IPS-18a (cell line): ENCODE data around the gene LRIG1.
A peak's percentile ranks its signal among the peaks of the same experiment; 100 is the strongest.

Experiments
- H3K27ac ChIP-seq: one replicate; pipeline ENCODE4 v1.5.1; 2013; ENCODE audit warnings: low read length
- H3K27me3 ChIP-seq: one replicate; pipeline ENCODE4 v1.6.1; 2013; ENCODE audit warnings: mild to moderate bottlenecking, low read length; ENCODE audit not compliant: control insufficient read depth, insufficient read depth
- H3K36me3 ChIP-seq: one replicate; pipeline ENCODE4 v1.6.1; 2013; ENCODE audit warnings: low read depth, low read length; ENCODE audit not compliant: control insufficient read depth
- H3K4me1 ChIP-seq: one replicate; pipeline ENCODE4 v1.6.1; 2013; ENCODE audit warnings: low read depth, low read length; ENCODE audit not compliant: control insufficient read depth
- H3K4me3 ChIP-seq: one replicate; pipeline ENCODE4 v1.5.1; 2013; ENCODE audit warnings: low read length
- H3K9ac ChIP-seq: one replicate; pipeline ENCODE4 v1.6.1; 2013; ENCODE audit warnings: mild to moderate bottlenecking, low read length, moderate library complexity
- H3K9me3 ChIP-seq: one replicate; pipeline ENCODE4 v1.6.1; 2013; ENCODE audit warnings: low read depth, low read length; ENCODE audit not compliant: control insufficient read depth

The LRIG1 gene

DNA sequence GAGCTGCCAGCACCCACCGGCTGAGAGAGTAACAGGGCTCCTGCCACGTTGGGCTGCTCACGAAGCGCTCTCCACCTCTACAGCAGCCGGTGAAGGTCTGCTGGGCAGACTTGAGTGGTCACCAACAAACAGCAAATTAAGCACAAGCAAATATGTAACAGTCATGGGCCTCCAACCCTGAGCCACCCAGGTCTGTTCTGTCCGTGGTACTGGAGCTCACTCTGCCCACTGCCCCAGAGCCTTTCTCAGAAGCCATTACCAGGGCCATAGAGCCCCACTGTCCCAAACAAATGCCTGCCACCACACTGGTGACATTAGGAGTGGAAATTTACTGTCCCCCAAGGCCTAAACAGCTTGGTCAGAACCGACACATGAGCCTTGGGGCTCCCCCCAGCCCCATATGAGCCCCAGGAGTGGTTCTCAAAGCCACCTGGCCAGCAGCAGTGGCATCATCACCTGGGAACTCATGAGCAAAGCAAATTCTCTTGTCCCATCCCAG, 56.6 kb downstream of the LRIG1 start:
- Histone ChIP-seq H3K4me1 (peaks cover 61% of the 10 kb centered on the region), H3K9me3 (no peaks in the 10 kb centered on the region), H3K36me3 (peaks cover 43% of the 10 kb centered on the region), H3K4me3 (no peak overlapping the region), H3K9ac (no peak overlapping the region), H3K27me3 (no peaks in the 10 kb centered on the region), H3K27ac (no peak overlapping the region)

DNA sequence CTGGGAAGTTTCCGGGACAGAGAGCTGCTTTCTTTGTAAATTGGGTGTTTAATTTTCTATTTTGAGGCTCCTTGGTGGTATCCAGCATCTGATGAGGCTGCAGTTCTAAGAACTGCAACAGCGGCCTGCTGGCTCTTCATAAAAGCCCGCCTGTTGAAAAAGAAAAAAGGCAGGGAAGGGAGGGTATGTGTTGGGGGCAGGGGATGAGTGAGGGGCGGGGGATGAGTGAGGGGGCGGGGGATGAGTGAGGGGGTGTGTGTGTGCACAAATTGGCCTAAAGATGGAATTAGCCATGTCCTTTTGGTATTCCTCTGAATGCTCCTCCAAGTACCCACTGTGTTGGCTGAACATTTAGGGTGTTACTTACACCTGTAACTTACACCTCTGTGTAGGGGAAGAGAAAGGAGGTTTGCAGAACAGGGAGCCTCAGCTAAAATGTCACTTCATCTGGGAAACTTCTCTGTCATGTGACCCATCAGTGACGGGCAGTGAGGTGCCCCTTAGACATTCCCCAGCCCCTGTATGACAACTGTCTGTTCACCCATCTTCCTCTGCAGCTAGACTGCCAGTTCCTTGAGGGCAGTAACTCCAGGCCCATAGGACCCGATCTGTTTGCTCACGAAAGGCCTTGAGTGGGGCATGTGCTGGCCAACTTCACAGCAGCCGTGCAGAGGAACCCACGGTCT, 57.6 kb downstream of the LRIG1 start:
- no peaks in the 10 kb centered on the region for H3K27me3 ChIP-seq
- peak overlapping the region; percentile 56 for H3K4me3 ChIP-seq
- peaks cover 34% of the 10 kb centered on the region for H3K36me3 ChIP-seq
- peaks cover 69% of the 10 kb centered on the region for H3K4me1 ChIP-seq
- peak overlapping the region; percentile 92 for H3K27ac ChIP-seq
- peak overlapping the region; percentile 70 for H3K9ac ChIP-seq
- no peaks in the 10 kb centered on the region for H3K9me3 ChIP-seq

DNA sequence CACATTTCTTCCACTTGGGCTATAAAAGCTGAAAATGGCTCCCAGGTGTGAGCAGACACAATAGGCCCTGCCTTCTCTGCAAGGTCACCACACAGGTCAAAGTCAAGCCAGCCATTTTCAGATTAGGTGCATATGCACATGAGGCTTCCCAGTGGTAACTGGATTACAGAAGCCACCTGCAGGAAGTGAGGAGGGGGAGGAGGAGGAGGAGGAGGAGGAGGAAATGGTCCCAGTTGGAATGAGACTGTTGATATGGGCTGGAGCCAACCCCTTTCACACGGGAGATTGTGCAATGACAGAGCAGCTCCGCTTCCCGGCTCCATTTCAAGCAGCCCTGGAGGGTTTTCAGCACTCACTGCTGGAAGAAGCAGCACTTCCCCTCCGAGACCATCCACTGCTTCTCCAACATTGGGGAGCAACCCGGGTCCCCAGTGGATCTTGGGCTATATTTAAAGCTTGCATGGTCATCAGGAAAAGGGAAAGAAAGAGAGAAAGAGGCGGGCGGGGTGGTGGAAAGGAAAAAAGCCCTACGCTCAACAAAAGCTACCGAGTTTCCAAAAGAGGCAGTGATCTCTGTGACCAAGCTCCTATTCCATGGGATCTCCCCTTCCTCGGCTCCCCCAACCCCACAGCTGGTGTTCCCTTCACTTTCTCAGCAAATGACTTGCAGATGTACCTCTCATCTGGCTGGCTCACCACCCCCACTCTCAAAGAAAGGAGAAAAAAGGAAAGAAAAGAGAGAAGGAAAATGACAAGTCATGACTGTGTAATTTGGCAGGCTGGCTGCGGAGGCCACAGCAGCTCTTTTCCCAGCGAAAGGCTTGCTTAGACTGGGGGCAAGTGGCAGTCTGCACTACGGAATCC, 58.3 kb downstream of the LRIG1 start:
- Histone ChIP-seq H3K27ac (peak overlapping the region; percentile 92), H3K4me3 (peak overlapping the region; percentile 56), H3K9me3 (no peaks in the 10 kb centered on the region), H3K27me3 (no peaks in the 10 kb centered on the region), H3K36me3 (peaks cover 29% of the 10 kb centered on the region), H3K9ac (peak overlapping the region; percentile 70), H3K4me1 (peaks cover 76% of the 10 kb centered on the region)

DNA sequence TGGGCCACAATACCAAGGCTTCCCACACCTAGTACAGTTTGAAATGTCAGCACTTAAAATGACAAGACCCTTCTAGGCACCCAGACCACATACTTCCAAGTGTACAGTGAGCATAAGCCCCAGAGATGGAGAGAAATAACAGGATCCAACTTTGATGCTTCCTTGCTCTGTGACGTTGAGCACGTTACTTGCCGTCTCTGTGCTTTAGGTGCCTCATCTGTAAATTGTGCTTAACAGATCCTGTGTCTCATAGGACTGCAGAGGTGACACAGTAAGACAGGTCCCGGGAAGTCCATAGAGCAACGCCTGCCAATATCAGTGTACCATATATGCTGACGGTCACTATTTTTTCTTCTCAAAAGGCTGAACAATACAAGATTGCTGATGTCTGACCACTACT, 59.1 kb downstream of the LRIG1 start:
- no peak overlapping the region for H3K9ac ChIP-seq
- peak overlapping the region; percentile 56 for H3K4me3 ChIP-seq
- peaks cover 83% of the 10 kb centered on the region for H3K4me1 ChIP-seq
- H3K27me3 ChIP-seq, result no peaks in the 10 kb centered on the region
- H3K36me3 ChIP-seq, result peaks cover 26% of the 10 kb centered on the region
- H3K9me3 ChIP-seq, result no peaks in the 10 kb centered on the region
- peak overlapping the region; percentile 70 for H3K27ac ChIP-seq

DNA sequence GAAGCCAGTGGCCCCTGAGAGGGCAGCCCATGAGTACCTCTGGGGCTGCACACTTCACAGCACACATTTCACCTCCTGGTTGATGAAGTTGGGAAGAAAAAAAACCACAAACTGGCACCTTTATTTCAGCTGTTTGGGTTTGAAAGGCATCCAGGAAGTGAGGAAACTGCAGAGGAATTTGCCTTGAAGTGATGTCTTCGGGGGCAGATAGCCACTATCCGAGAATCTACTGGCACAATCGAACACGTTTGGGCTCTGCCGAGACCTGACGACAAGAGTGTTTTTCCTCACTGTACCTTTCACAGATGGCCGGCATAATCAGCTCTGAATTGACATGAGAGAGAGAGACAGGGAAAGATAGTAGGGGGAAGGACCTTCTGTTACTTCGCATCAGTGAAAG, 59.7 kb downstream of the LRIG1 start:
- Histone ChIP-seq H3K9ac (no peak overlapping the region), H3K4me1 (peaks cover 87% of the 10 kb centered on the region), H3K36me3 (peaks cover 26% of the 10 kb centered on the region), H3K27ac (no peak overlapping the region), H3K9me3 (no peaks in the 10 kb centered on the region), H3K27me3 (no peaks in the 10 kb centered on the region), H3K4me3 (no peak overlapping the region)

DNA sequence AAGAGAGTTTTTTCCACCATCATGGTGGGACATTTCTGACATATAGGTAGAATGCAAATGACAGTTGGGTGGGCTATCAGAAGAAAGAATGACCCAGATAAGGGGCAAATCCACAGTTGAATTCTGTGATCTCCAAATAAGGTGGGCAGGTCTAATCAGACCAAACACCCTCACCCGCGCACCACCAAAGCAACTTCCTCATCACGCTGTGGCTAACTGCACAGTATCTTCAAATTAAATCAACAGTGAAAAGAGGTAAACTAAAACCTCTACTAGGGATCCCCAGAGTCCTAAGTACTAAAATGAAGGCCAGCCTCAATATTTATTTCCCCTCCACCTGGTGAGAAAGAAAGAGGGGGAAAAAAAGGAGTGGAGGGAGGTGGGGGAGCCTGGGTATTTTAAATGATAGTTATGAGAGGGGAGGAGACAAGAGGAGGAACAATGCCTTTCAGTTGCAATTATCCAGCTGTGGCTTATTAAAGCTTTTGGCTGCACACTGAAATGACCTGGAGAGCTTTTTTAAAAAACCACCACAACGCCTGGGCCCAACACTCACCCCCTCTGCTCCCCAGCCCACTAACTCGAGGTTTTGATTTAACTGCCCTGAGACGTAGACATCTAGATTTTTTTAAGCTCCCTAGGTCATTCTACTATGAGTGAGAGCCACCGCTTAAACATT, 61.0 kb downstream of the LRIG1 start:
- H3K4me1 ChIP-seq, result peaks cover 75% of the 10 kb centered on the region
- H3K27me3 ChIP-seq, result no peaks in the 10 kb centered on the region
- peaks cover 21% of the 10 kb centered on the region for H3K36me3 ChIP-seq
- H3K9ac ChIP-seq, result no peak overlapping the region
- H3K27ac ChIP-seq, result no peak overlapping the region
- H3K4me3 ChIP-seq, result no peak overlapping the region
- H3K9me3 ChIP-seq, result no peaks in the 10 kb centered on the region

DNA sequence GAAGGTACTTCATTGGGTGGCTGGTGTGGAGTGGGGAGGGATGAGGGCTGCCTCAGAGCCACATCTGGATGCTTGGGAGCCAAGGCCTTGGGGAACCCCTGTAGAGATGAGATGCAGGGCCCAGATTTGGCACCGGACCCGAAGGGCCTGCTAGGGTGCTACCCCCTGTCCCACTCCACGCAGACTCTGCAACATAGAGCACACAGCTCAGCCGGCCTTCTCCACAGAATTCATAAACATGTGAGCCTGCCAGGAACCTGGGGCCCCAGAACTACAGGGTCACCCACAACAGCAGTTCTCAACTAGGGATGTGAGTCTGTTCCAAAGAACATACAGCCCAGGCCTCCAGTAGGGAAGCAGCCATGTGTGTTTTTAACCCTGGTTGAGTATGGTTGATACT, 62.8 kb downstream of the LRIG1 start:
- peaks cover 62% of the 10 kb centered on the region for H3K4me1 ChIP-seq
- H3K36me3 ChIP-seq, result peaks cover 20% of the 10 kb centered on the region
- H3K27me3 ChIP-seq, result no peaks in the 10 kb centered on the region
- H3K9me3 ChIP-seq, result no peaks in the 10 kb centered on the region
- no peak overlapping the region for H3K4me3 ChIP-seq
- H3K27ac ChIP-seq, result no peak overlapping the region
- H3K9ac ChIP-seq, result no peak overlapping the region

DNA sequence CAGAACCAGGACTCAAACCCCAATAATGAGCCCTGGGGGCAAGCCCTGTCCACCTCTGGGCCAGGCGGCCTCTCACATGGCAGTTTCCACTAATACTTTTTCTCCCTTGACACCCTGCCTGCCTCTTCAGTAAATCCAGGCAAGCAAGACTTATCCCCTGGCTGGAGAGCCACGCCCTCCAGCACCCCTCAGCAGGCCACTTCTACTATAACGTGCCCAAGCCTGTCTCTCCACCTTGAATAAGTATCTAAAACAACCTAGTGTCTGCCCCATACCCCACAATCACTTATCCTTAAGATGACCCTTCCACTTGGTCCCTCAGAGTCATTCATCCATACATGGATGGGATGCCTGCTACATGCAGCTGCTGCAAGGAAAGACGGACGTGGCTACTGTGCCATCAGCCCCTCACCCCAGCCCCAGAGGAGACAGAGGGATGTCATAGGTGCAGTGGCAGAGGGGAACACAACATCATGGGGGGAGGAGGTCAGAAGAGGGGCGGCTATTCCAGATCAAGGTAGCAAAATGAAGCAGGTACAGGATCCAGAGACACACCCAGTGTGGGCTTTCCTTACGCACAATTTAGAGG, 63.4 kb downstream of the LRIG1 start:
- no peak overlapping the region for H3K27ac ChIP-seq
- H3K4me3 ChIP-seq, result no peak overlapping the region
- peaks cover 56% of the 10 kb centered on the region for H3K4me1 ChIP-seq
- no peaks in the 10 kb centered on the region for H3K9me3 ChIP-seq
- no peak overlapping the region for H3K9ac ChIP-seq
- peaks cover 20% of the 10 kb centered on the region for H3K36me3 ChIP-seq
- H3K27me3 ChIP-seq, result no peaks in the 10 kb centered on the region

DNA sequence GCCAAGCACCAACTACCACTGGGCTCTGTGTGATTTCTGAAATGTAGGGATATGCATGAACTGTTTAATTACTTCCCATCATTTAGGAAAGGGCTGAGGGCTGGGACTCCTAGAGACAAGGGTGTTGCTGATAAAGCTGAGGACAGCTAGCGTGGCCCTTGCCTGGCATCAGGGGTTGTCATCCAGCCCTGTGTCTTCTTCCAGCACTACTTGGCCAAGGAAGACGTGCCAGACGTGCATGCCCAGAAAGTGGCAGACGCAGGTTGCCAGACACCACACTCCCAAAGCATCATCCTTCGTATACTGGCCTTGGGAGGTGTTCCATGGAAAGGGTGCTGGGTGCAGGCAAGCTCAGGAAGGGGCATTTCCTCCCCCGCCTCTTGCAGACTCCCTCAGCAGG, 64.8 kb downstream of the LRIG1 start:
- Histone ChIP-seq H3K36me3 (peaks cover 18% of the 10 kb centered on the region), H3K4me3 (no peak overlapping the region), H3K9me3 (no peaks in the 10 kb centered on the region), H3K9ac (no peak overlapping the region), H3K27me3 (no peaks in the 10 kb centered on the region), H3K27ac (no peak overlapping the region), H3K4me1 (peaks cover 45% of the 10 kb centered on the region)

DNA sequence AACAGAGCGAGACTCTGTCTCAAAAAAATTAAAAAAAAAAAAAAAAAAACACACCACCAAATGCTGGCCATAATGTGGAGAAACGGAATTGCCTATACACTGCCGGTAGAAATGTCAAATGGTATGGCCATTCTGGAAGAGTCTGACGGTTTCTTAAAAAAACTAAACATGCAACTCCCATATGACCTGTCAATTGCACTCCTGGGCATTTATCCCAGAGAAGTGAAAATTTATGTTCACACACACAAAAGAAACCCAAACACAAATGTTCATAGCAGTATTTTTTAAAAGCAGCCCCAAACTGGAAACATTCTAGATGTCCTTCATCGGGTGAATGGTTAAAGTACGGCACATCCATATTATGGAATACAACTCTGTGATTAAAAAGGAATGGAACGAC, 66.1 kb downstream of the LRIG1 start:
- Histone ChIP-seq H3K9me3 (no peaks in the 10 kb centered on the region), H3K27ac (no peak overlapping the region), H3K36me3 (peaks cover 15% of the 10 kb centered on the region), H3K4me1 (peaks cover 41% of the 10 kb centered on the region), H3K4me3 (no peak overlapping the region), H3K9ac (no peak overlapping the region), H3K27me3 (no peaks in the 10 kb centered on the region)

DNA sequence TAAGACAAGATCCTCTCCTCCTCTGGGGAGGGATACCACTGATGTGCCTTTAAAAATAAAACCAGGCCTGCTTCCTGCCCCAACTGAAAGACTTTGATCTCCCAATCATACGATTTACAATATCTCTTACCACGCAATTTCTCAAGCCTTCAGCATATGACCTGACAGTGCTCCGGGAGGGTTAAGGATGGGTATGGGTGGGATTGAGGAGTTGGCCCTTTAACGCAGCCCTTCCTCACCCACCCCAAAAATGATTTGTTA, 67.4 kb downstream of the LRIG1 start:
- H3K27ac ChIP-seq, result no peak overlapping the region

More for the DNA sequence above, 67.4 kb downstream of the LRIG1 start:
- H3K9ac ChIP-seq, result no peak overlapping the region
- H3K9me3 ChIP-seq, result no peaks in the 10 kb centered on the region
- no peaks in the 10 kb centered on the region for H3K27me3 ChIP-seq
- H3K36me3 ChIP-seq, result peaks cover 15% of the 10 kb centered on the region
- H3K4me1 ChIP-seq, result peaks cover 44% of the 10 kb centered on the region
- no peak overlapping the region for H3K4me3 ChIP-seq
